GM23248 (cell line): ENCODE results near the gene CELA2A.
"Not testable (repeated sequence)": the region's sequence is repeated elsewhere in the genome, so short reads cannot be mapped to it uniquely, and the experiment has no call there.

ENCODE experiments used
- EZH2 ChIP-seq: fragments of 200-600 bp; sonication (generic); IDR thresholded peaks from 2 replicates; pipeline ENCODE4 v1.6.1; 2018; ENCODE audit warnings: antibody characterized with exemption, mild to moderate bottlenecking; ENCODE audit not compliant: insufficient read depth, poor library complexity, severe bottlenecking
- EZH2phosphoT487 ChIP-seq: fragments of 200-600 bp; sonication (generic); IDR thresholded peaks from 2 replicates; pipeline ENCODE4 v1.6.1; 2018; ENCODE audit warnings: antibody characterized with exemption, moderate library complexity, mild to moderate bottlenecking, low read depth; ENCODE audit not compliant: insufficient read depth

DNA sequence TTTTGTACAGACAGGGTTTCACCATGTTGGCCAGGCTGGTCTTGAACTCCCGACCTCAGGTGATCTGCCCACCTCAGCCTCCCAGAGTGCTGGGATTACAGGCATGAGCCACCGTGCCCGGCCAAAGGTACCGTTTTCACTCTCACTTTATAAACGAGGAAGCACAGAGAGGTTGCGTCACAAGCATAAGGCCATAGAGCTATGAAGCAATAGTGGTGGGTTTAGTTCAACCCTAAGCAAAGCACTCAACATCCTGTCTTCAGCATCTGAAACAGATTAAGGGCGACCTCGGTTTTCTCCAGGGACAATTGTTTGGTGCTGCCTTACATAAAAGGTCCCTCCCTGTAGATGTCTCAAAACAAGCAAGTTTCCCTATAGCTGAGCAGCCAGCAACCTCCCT, 21.8 kb upstream of the CELA2A start:
- TF ChIP-seq EZH2phosphoT487, EZH2: not testable (repeated sequence)
